UCSD-AML1 (cell line): ENCODE results near the gene NOL12.
"Not testable (repeated sequence)": the region's sequence is repeated elsewhere in the genome, so short reads cannot be mapped to it uniquely, and the experiment has no call there.

ENCODE experiments used
- DNase-seq: peaks from one replicate; lab custom pipeline; 2025; ENCODE audit not compliant: unreplicated experiment; lab: John Stamatoyannopoulos, UW

Gene NOL12

GRCh38 chr22:37686002-37686982 lies at the start of gene NOL12:
TSS of gene NOL12 (plus strand) at chr22:37686343. CDS start at chr22:37686393, 50 bp downstream.
- DNase-seq, result peak; percentile 89

- no peak for DNase-seq
Measured at GRCh38 chr22:37636949-37637273, 49.2 kb upstream of the NOL12 start.

- DNase-seq, result peak; percentile 44
Measured at GRCh38 chr22:37638391-37639069, 47.6 kb upstream of the NOL12 start.

GRCh38 chr22:37639070-37639760 lies 46.9 kb upstream of the NOL12 start, which contains the start of gene SH3BP1:
TSS of gene SH3BP1 (plus strand) at chr22:37639669. CDS start at chr22:37639788, 119 bp downstream.
- peak; percentile 77 for DNase-seq

GRCh38 chr22:37639771-37640590 lies 46.2 kb upstream of the NOL12 start:
- peak; percentile 38 for DNase-seq

- DNase-seq, result no peak
Measured at GRCh38 chr22:37640591-37641560, 45.3 kb upstream of the NOL12 start.

GRCh38 chr22:37641561-37641949 lies 44.6 kb upstream of the NOL12 start:
- DNase-seq, result no peak

- DNase-seq, result peak; percentile 84
Measured at GRCh38 chr22:37643225-37643847, 42.8 kb upstream of the NOL12 start.

- no peak for DNase-seq
Measured at GRCh38 chr22:37647317-37647716, 38.8 kb upstream of the NOL12 start.

GRCh38 chr22:37647928-37648327 lies 38.2 kb upstream of the NOL12 start:
- DNase-seq, result no peak

GRCh38 chr22:37650463-37651136 lies 35.5 kb upstream of the NOL12 start:
- no peak for DNase-seq

- no peak for DNase-seq
Measured at GRCh38 chr22:37654563-37655251, 31.4 kb upstream of the NOL12 start.

- no peak for DNase-seq
Measured at GRCh38 chr22:37655252-37655563, 30.9 kb upstream of the NOL12 start.

- not testable (repeated sequence) for DNase-seq
Measured at GRCh38 chr22:37656583-37656982, 29.6 kb upstream of the NOL12 start.

- DNase-seq, result no peak
Measured at GRCh38 chr22:37657590-37658132, 28.5 kb upstream of the NOL12 start.

- peak; percentile 99 for DNase-seq
Measured at GRCh38 chr22:37658133-37659065, 27.7 kb upstream of the NOL12 start, which contains the start of gene PDXP. TSS of gene PDXP (plus strand) at chr22:37658723. CDS start at chr22:37658783, 60 bp downstream.
